Fibroblast of mammary gland (primary cell): ENCODE results near the gene ALDH1L1.

Experiments used
- DNase-seq: peaks from one replicate; pipeline ENCODE4 v3.0.0-alpha.2; 2010; ENCODE audit warnings: low read depth
- H3K4me3 ChIP-seq: 2 replicates; pipeline ENCODE4 v1.5.1; 2011; ENCODE audit warnings: low read depth, mild to moderate bottlenecking, low read length, moderate library complexity; ENCODE audit not compliant: control insufficient read depth
- TF ChIP-seq, protein P1 (sequence below): conservative IDR thresholded peaks from 2 replicates; pipeline ENCODE4 v1.5.1; 2011; ENCODE audit warnings: low read depth, low read length, inconsistent platforms; ENCODE audit not compliant: control insufficient read depth, insufficient read depth

ALDH1L1 gene

GRCh38 chr3:126197854-126198584 is 17.6 kb upstream of the ALDH1L1 start:
- peak; percentile 66 for DNase-seq
- TF ChIP-seq, protein P1, sequence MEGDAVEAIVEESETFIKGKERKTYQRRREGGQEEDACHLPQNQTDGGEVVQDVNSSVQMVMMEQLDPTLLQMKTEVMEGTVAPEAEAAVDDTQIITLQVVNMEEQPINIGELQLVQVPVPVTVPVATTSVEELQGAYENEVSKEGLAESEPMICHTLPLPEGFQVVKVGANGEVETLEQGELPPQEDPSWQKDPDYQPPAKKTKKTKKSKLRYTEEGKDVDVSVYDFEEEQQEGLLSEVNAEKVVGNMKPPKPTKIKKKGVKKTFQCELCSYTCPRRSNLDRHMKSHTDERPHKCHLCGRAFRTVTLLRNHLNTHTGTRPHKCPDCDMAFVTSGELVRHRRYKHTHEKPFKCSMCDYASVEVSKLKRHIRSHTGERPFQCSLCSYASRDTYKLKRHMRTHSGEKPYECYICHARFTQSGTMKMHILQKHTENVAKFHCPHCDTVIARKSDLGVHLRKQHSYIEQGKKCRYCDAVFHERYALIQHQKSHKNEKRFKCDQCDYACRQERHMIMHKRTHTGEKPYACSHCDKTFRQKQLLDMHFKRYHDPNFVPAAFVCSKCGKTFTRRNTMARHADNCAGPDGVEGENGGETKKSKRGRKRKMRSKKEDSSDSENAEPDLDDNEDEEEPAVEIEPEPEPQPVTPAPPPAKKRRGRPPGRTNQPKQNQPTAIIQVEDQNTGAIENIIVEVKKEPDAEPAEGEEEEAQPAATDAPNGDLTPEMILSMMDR, result peak; percentile 88
- H3K4me3 ChIP-seq, result no peak overlapping the region

DNA sequence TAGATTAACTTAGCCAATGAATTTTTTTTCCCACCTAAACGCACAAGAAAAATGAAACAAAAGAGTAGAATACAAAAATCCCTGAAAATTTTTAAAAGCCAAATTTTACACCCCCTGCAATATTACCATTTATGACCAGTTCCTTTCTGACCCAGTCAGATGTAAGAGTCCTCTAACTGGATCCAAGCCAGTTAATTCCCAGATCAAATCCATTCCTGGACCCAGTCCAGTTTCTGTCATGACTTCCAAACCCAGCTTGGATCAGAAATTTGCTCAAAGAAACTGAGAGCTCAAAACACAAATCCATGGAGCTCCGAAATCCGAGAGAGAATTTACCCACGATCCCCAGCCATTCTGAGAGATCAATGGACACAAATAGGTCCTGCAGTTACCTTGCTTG is 17.0 kb upstream of the ALDH1L1 start:
- H3K4me3 ChIP-seq, result no peak overlapping the region
- DNase-seq, result no peak
- TF ChIP-seq, protein P1, result no peak

GRCh38 chr3:126194713-126195305 is 14.4 kb upstream of the ALDH1L1 start:
- peak; percentile 22 for DNase-seq
- TF ChIP-seq, protein P1, result no peak
- H3K4me3 ChIP-seq, result no peak overlapping the region

GRCh38 chr3:126191246-126191645 is 10.9 kb upstream of the ALDH1L1 start:
- TF ChIP-seq, protein P1, result no peak
- H3K4me3 ChIP-seq, result no peak overlapping the region
- DNase-seq, result no peak

DNA sequence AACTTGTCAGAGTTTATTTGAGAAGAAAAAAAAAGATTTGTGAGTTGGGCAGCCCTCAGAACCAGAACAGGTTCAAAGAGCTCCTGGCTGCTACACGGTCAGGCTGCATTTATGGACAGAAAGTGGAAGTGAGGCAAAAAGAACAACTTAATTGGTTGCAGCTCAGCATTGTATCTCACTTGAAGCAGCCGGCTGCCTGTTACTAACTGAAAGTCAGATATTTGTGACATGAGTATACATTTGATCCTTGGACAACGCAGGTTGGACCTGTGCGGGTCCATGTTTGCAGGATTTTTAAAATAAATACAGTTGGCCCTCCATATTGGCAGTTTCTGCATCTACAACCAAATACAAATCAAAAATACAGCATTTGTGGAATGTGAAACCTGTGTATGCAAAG is 7.5 kb upstream of the ALDH1L1 start:
- no peak for DNase-seq
- no peak overlapping the region for H3K4me3 ChIP-seq
- TF ChIP-seq, protein P1, result no peak

GRCh38 chr3:126186749-126187148 is 6.4 kb upstream of the ALDH1L1 start:
- no peak overlapping the region for H3K4me3 ChIP-seq
- DNase-seq, result no peak
- TF ChIP-seq, protein P1, result no peak
